Mucosa of rectum (tissue), 2 donors: Measurements from ENCODE around the gene TNNT3.

Source experiments
- H3K27ac ChIP-seq, 2 donors: one replicate each; pipeline ENCODE4 v1.7.0; 2013; ENCODE audit warnings: inconsistent platforms in 2 of 2, low read depth in 2 of 2, low read length in 2 of 2
- H3K27me3 ChIP-seq, 2 donors: one replicate each; pipeline ENCODE4 v1.7.0; 2013; ENCODE audit warnings: low read length in 2 of 2; ENCODE audit not compliant: control insufficient read depth in 2 of 2, insufficient read depth in 2 of 2
- H3K36me3 ChIP-seq, 2 donors: one replicate each; pipeline ENCODE4 v1.7.0; 2013; ENCODE audit warnings: low read length in 2 of 2; ENCODE audit not compliant: control insufficient read depth in 2 of 2, insufficient read depth in 2 of 2
- H3K4me1 ChIP-seq, 2 donors: one replicate each; pipeline ENCODE4 v1.7.0; 2013; ENCODE audit warnings: low read length in 2 of 2, mild to moderate bottlenecking in 1 of 2; ENCODE audit not compliant: control insufficient read depth in 2 of 2, insufficient read depth in 2 of 2
- H3K4me3 ChIP-seq, 2 donors: one replicate each; pipeline ENCODE4 v1.7.0; 2013; ENCODE audit warnings: low read length in 2 of 2
- H3K9ac ChIP-seq, 2 donors: one replicate each; pipeline ENCODE4 v1.7.0; 2013; ENCODE audit warnings: low read length in 2 of 2, low read depth in 1 of 2, mild to moderate bottlenecking in 1 of 2
- H3K9me3 ChIP-seq, 2 donors: one replicate each; pipeline ENCODE4 v1.7.0; 2013; ENCODE audit warnings: low read length in 2 of 2; ENCODE audit not compliant: control insufficient read depth in 2 of 2
- donor health status: healthy.
- donor health status: Normal muscosa, but diverticular disease.

TNNT3 gene

GRCh38 chr11:1923201-1923956 lies 3.9 kb downstream of the TNNT3 start:
- H3K4me1 ChIP-seq = no peaks in the 10 kb centered on the region
- no peak overlapping the region for H3K27ac ChIP-seq
- H3K9ac ChIP-seq = no peak overlapping the region
- H3K27me3 ChIP-seq = no peaks in the 10 kb centered on the region
- no peaks in the 10 kb centered on the region for H3K36me3 ChIP-seq
- no peaks in the 10 kb centered on the region for H3K9me3 ChIP-seq
- H3K4me3 ChIP-seq = no peak overlapping the region

DNA sequence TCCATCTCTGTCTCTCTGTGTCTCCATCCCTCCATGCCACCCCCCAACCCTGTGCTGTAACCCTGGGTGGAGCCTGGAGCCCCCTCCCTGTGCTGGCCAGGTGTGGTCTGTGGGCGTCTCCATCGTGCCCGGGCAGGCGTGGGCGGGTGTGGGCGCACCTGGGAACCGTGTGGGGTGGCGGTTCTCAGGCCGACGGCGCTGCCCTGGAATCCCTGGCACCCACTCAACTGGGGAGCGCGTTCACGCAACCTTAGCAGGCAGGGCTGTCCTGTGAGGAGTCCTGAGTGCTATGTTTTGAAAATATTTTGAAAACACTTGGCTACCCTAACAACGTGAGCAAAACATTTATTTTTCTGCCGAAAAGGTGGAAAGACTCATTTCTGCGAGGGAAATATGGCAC lies 4.7 kb downstream of the TNNT3 start:
- H3K36me3 ChIP-seq = no peaks in the 10 kb centered on the region

GRCh38 chr11:1924646-1925372 lies 5.3 kb downstream of the TNNT3 start:
- Histone ChIP-seq H3K4me3 (no peak overlapping the region), H3K27me3 (no peaks in the 10 kb centered on the region), H3K36me3 (no peaks in the 10 kb centered on the region), H3K9me3 (no peaks in the 10 kb centered on the region), H3K9ac (no peak overlapping the region), H3K4me1 (no peaks in the 10 kb centered on the region), H3K27ac (no peak overlapping the region)

More for the DNA sequence above, 4.7 kb downstream of the TNNT3 start:
- Histone ChIP-seq H3K4me3 (no peak overlapping the region), H3K4me1 (no peaks in the 10 kb centered on the region), H3K9me3 (no peaks in the 10 kb centered on the region), H3K27ac (no peak overlapping the region), H3K9ac (no peak overlapping the region), H3K27me3 (no peaks in the 10 kb centered on the region)

DNA sequence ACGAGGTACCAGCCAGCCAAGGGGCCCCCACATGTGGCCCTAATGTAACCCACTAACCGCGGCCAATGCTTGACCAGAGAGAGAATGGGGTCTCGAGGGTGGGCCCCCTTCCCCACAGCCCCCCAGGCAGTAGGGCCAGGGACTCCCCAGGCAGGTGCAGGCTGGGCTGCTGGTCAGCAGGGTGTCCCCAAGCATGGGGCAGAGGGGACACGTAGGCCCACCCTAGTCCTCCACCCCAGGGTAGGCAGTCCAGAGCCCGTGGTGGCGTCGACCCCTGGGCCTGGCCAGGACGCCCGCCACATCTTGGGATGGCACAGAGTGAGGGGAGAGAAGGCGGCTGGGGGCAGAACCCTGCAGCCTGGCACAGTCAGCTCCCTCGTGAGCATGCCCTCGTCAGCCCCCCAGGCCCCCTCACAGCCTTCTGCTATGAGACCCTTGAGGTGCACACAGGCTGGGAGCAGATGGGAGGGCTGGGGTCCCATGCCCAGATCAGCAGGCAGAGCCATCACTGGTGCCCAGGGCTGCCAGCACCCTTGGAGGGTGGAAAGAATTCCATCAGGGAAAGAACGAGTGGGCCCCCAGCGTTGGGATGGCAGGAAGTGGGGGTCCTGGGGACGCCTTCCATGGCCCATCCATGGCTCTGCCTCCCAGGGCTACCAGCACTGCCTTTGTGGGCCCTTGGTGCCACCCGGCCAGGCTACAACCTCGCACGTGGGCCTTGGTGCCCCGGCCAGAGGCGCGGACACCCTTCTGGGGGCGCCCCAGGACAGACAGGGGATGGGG lies 6.1 kb downstream of the TNNT3 start:
- no peaks in the 10 kb centered on the region for H3K4me1 ChIP-seq
- H3K4me3 ChIP-seq = no peak overlapping the region

GRCh38 chr11:1926156-1927025 lies 6.9 kb downstream of the TNNT3 start:
- Histone ChIP-seq H3K36me3 (no peaks in the 10 kb centered on the region), H3K9me3 (no peaks in the 10 kb centered on the region), H3K4me1 (no peaks in the 10 kb centered on the region), H3K27me3 (no peaks in the 10 kb centered on the region), H3K27ac (no peak overlapping the region), H3K4me3 (no peak overlapping the region), H3K9ac (no peak overlapping the region)

More for the DNA sequence above, 6.1 kb downstream of the TNNT3 start:
- H3K27ac ChIP-seq = no peak overlapping the region
- no peaks in the 10 kb centered on the region for H3K36me3 ChIP-seq
- no peaks in the 10 kb centered on the region for H3K27me3 ChIP-seq
- H3K9ac ChIP-seq = no peak overlapping the region
- no peaks in the 10 kb centered on the region for H3K9me3 ChIP-seq

GRCh38 chr11:1927026-1927847 lies 7.7 kb downstream of the TNNT3 start:
- Histone ChIP-seq H3K36me3 (no peaks in the 10 kb centered on the region), H3K9ac (no peak overlapping the region), H3K4me3 (no peak overlapping the region), H3K27ac (no peak overlapping the region), H3K27me3 (no peaks in the 10 kb centered on the region), H3K9me3 (no peaks in the 10 kb centered on the region), H3K4me1 (no peaks in the 10 kb centered on the region)

GRCh38 chr11:1927848-1928469 lies 8.5 kb downstream of the TNNT3 start:
- Histone ChIP-seq H3K27me3 (no peaks in the 10 kb centered on the region), H3K4me1 (no peaks in the 10 kb centered on the region), H3K27ac (no peak overlapping the region), H3K36me3 (no peaks in the 10 kb centered on the region), H3K9ac (no peak overlapping the region), H3K4me3 (no peak overlapping the region), H3K9me3 (no peaks in the 10 kb centered on the region)

DNA sequence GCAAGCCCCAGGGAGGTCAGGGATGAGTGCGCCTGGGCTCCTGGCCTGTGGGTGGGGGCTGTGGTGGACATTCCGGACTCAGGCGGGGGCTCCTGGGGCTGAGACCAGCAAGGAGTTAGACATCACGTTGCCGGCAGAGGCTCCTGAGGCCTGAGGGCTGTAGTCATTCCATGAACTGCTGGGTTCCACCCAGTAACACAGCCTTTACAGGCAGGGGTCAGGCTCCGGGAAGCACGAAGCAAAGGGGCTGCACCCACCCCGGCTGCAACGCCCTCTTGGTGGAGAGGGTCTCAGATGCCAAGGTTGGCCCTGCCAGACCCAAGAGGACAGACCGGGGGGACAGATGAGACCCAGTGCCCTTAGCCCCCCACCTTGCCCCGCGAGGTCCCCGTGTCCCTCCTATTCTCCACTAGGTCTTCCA lies 9.0 kb downstream of the TNNT3 start:
- no peaks in the 10 kb centered on the region for H3K27me3 ChIP-seq
- H3K27ac ChIP-seq = no peak overlapping the region
- no peak overlapping the region for H3K4me3 ChIP-seq
- no peaks in the 10 kb centered on the region for H3K4me1 ChIP-seq
- H3K36me3 ChIP-seq = no peaks in the 10 kb centered on the region
- H3K9ac ChIP-seq = no peak overlapping the region
- H3K9me3 ChIP-seq = no peaks in the 10 kb centered on the region
